B cell (primary cell): ENCODE data around the gene MAN2A2.

ENCODE experiments used
- CTCF ChIP-seq: fragments of 200-600 bp; IDR thresholded peaks from one replicate; pipeline ENCODE4 v1.8.0; 2022; ENCODE audit warnings: antibody characterized with exemption, mild to moderate bottlenecking
- EZH2 ChIP-seq: IDR thresholded peaks from 2 replicates; pipeline ENCODE4 v1.6.1; 2012; ENCODE audit warnings: borderline replicate concordance, low read depth, mild to moderate bottlenecking, moderate library complexity, low read length; ENCODE audit not compliant: insufficient read depth, poor library complexity, severe bottlenecking

- TF ChIP-seq CTCF (no peak), EZH2 (no peak)
These were observed 7.5 kb upstream of the MAN2A2 start for GRCh38 chr15:90895571-90896117.
